Fibroblast of the aortic adventitia (primary cell): ENCODE measurements around the gene DCLK2. TPM values are rescaled to one million over a fixed set of nuclear protein-coding genes. Genes with fewer than 3 reads are reported as not detected.

Source experiments
- DNase-seq: peaks from one replicate; pipeline ENCODE4 v3.0.0-alpha.2; 2010; ENCODE audit warnings: low read depth
- H3K4me3 ChIP-seq: 2 replicates; pipeline ENCODE4 v1.5.1; 2011; ENCODE audit warnings: low read depth, mild to moderate bottlenecking, control low read depth, low read length, moderate library complexity
- CTCF ChIP-seq: IDR thresholded peaks from 2 replicates; pipeline ENCODE4 v1.5.1; 2011; ENCODE audit warnings: mild to moderate bottlenecking, low read length, control low read depth, inconsistent platforms; ENCODE audit not compliant: insufficient read depth
- total RNA-seq: library from RNA; depleted of rRNA; stranded (reverse); fragments of >200 nt; gene quantifications from 2 replicates; pipeline ENCODE4 v1.2.3, GENCODE V29; 2012; ENCODE audit warnings: low replicate concordance

The DCLK2 gene
- 4.5 and 7.1 TPM in 2 replicates for total RNA-seq

- DNase-seq: peak; percentile 92
- H3K4me3 ChIP-seq: peak within 1 kb of the TSS; percentile 83
- no peak for TF ChIP-seq CTCF
These were observed at the start of gene DCLK2 for GRCh38 chr4:150078041-150078578. Gene DCLK2, plus strand, starts transcription at chr4:150078445. Its CDS starts 583 bp downstream, at chr4:150079028.

- no peak for TF ChIP-seq CTCF
- DNase-seq: no peak
- no peak overlapping the region for H3K4me3 ChIP-seq
These were observed 45.7 kb upstream of the DCLK2 start for GRCh38 chr4:150032541-150032940.

- no peak for TF ChIP-seq CTCF
- DNase-seq: no peak
- H3K4me3 ChIP-seq: no peak overlapping the region
These were observed 45.2 kb upstream of the DCLK2 start for GRCh38 chr4:150033081-150033480.

- DNase-seq: peak; percentile 56
- TF ChIP-seq CTCF: no peak
- no peak overlapping the region for H3K4me3 ChIP-seq
These were observed 44.3 kb upstream of the DCLK2 start for GRCh38 chr4:150033901-150034300.

- no peak for TF ChIP-seq CTCF
- DNase-seq: no peak
- H3K4me3 ChIP-seq: no peak overlapping the region
These were observed 40.9 kb upstream of the DCLK2 start for GRCh38 chr4:150037251-150037856.

GRCh38 chr4:150038335-150039076 lies 39.7 kb upstream of the DCLK2 start:
- H3K4me3 ChIP-seq: no peak overlapping the region
- no peak for DNase-seq
- no peak for TF ChIP-seq CTCF
